IMR-90 (cell line): ENCODE measurements around the gene KCNAB3. TPM values are rescaled to one million over a fixed set of nuclear protein-coding genes. Genes with fewer than 3 reads are reported as not detected.

Experiments used
- ATAC-seq: fragments of 200-7000 bp; cut with Tn5 transposase; 2 replicates; pipeline ENCODE4 v1.9.1; 2020; ENCODE audit warnings: low read depth, mild to moderate bottlenecking, moderate library complexity
- BruUV-seq: library from RNA; stranded (reverse); fragments of 400-500 nt; replicated peaks from 2 replicates; lab custom pipeline; 2021; lab: Mats Ljungman, UMichigan
- CTCF ChIA-PET: fragments of 300-600 bp; formaldehyde crosslinking; extraction: SDS; loops from one replicate; lab custom pipeline; 2021; ENCODE audit warnings: antibody characterized with exemption; lab: Yijun Ruan, JAX
- POLR2A ChIA-PET: fragments of 300-600 bp; sonication (Branson Sonifier 250); formaldehyde crosslinking; loops from one replicate; lab custom pipeline; 2022; ENCODE audit warnings: antibody characterized with exemption; ENCODE audit not compliant: unreplicated experiment; lab: Charles Lee
- DNase-seq: peaks from one replicate; pipeline ENCODE4 v3.0.0; 2013
- H2AFZ ChIP-seq: replicated peaks from 2 replicates; pipeline ENCODE3; 2013; ENCODE audit warnings: low read length, mild to moderate bottlenecking; ENCODE audit not compliant: poor library complexity
- H2AK5ac ChIP-seq: 2 replicates; pipeline ENCODE4 v1.6.1; 2013; ENCODE audit warnings: low read depth, low read length, inconsistent platforms
- H2AK9ac ChIP-seq: replicated peaks from 2 replicates; pipeline ENCODE3; 2013; ENCODE audit warnings: mild to moderate bottlenecking, low read depth, low read length, moderate library complexity; ENCODE audit not compliant: poor library complexity
- H2BK120ac ChIP-seq: 2 replicates; pipeline ENCODE4 v1.6.1; 2013; ENCODE audit warnings: low read depth, low read length, inconsistent platforms
- H2BK15ac ChIP-seq: 3 replicates; pipeline ENCODE4 v1.6.1; 2013; ENCODE audit warnings: low read depth, low read length, inconsistent platforms
- H2BK20ac ChIP-seq: 2 replicates; pipeline ENCODE4 v1.6.1; 2013; ENCODE audit warnings: low read depth, mild to moderate bottlenecking, inconsistent platforms, low read length, moderate library complexity
- H2BK5ac ChIP-seq: 2 replicates; pipeline ENCODE4 v1.6.1; 2013; ENCODE audit warnings: mild to moderate bottlenecking, low read depth, low read length, inconsistent platforms; ENCODE audit not compliant: poor library complexity, severe bottlenecking
- H3K14ac ChIP-seq: replicated peaks from 2 replicates; pipeline ENCODE4 v1.6.1; 2013; ENCODE audit warnings: low read depth, low read length, inconsistent platforms
- H3K18ac ChIP-seq: 2 replicates; pipeline ENCODE4 v1.6.1; 2013; ENCODE audit warnings: low read depth, low read length, control low read depth
- H3K23ac ChIP-seq: 2 replicates; pipeline ENCODE4 v1.6.1; 2013; ENCODE audit warnings: low read depth, low read length, inconsistent platforms
- H3K27ac ChIP-seq: 2 replicates; pipeline ENCODE4 v1.5.1; 2013; ENCODE audit warnings: mild to moderate bottlenecking, control low read depth, low read length; ENCODE audit not compliant: insufficient read depth
- H3K27me3 ChIP-seq: 2 replicates; pipeline ENCODE4 v1.6.1; 2013; ENCODE audit warnings: low read length; ENCODE audit not compliant: control insufficient read depth, insufficient read depth
- H3K36me3 ChIP-seq: 2 replicates; pipeline ENCODE4 v1.6.1; 2013; ENCODE audit warnings: low read length, mixed read lengths; ENCODE audit not compliant: control insufficient read depth, insufficient read depth
- H3K4ac ChIP-seq: 2 replicates; pipeline ENCODE4 v1.6.1; 2013; ENCODE audit warnings: low read depth, low read length, inconsistent platforms
- H3K4me1 ChIP-seq: 2 replicates; pipeline ENCODE4 v1.6.1; 2013; ENCODE audit warnings: low read length, mixed read lengths; ENCODE audit not compliant: control insufficient read depth, insufficient read depth
- H3K4me2 ChIP-seq: 2 replicates; pipeline ENCODE4 v1.6.1; 2013; ENCODE audit warnings: low read depth, mild to moderate bottlenecking, control low read depth, low read length, moderate library complexity
- H3K4me3 ChIP-seq: 2 replicates; pipeline ENCODE4 v1.5.1; 2013; ENCODE audit warnings: low read depth, mild to moderate bottlenecking, control low read depth, low read length, moderate library complexity; ENCODE audit not compliant: insufficient read depth
- H3K56ac ChIP-seq: 2 replicates; pipeline ENCODE4 v1.6.1; 2013; ENCODE audit warnings: low read length, inconsistent platforms; ENCODE audit not compliant: insufficient read depth; ENCODE audit errors: extremely low read depth
- H3K79me1 ChIP-seq, 2 experiments: 2 replicates each; pipeline ENCODE4 v1.6.1; 2013; ENCODE audit warnings: low read length in 2 of 2, inconsistent platforms in 1 of 2, low read depth in 1 of 2
- H3K9ac ChIP-seq: 2 replicates; pipeline ENCODE4 v1.6.1; 2013; ENCODE audit warnings: low read depth, low read length, control low read depth
- H3K9me1 ChIP-seq: 2 replicates; pipeline ENCODE4 v1.6.1; 2013; ENCODE audit warnings: low read length, inconsistent platforms; ENCODE audit not compliant: insufficient read depth
- H3K9me3 ChIP-seq: 2 replicates; pipeline ENCODE4 v1.6.1; 2013; ENCODE audit warnings: low read length; ENCODE audit not compliant: control insufficient read depth, insufficient read depth
- H4K20me1 ChIP-seq: 2 replicates; pipeline ENCODE4 v1.6.1; 2013; ENCODE audit warnings: low read length, inconsistent platforms; ENCODE audit not compliant: insufficient read depth
- H4K5ac ChIP-seq: 2 replicates; pipeline ENCODE4 v1.6.1; 2013; ENCODE audit warnings: mild to moderate bottlenecking, low read depth, low read length, control low read depth
- H4K8ac ChIP-seq, 2 experiments: 2 replicates each; pipeline ENCODE4 v1.6.1; 2013; ENCODE audit warnings: low read depth in 2 of 2, low read length in 2 of 2, control low read depth in 1 of 2, inconsistent platforms in 1 of 2
- H4K91ac ChIP-seq: 2 replicates; pipeline ENCODE4 v1.6.1; 2013; ENCODE audit warnings: low read depth, low read length, inconsistent platforms; ENCODE audit not compliant: insufficient read depth
- BHLHE40 ChIP-seq: fragments of 150-350 bp; IDR thresholded peaks from 2 replicates; pipeline ENCODE4 v1.6.1; 2016; ENCODE audit warnings: mild to moderate bottlenecking, low read depth, low read length
- CHD1 ChIP-seq: IDR thresholded peaks from 2 replicates; pipeline ENCODE4 v1.6.1; 2012; ENCODE audit warnings: low read depth, low read length, improper control_type of control experiment
- MAZ ChIP-seq: IDR thresholded peaks from 2 replicates; pipeline ENCODE4 v1.6.1; 2012; ENCODE audit warnings: low read depth, mild to moderate bottlenecking, low read length, improper control_type of control experiment, moderate library complexity, borderline replicate concordance
- MXI1 ChIP-seq: IDR thresholded peaks from 2 replicates; pipeline ENCODE4 v1.6.1; 2012; ENCODE audit warnings: low read depth, mild to moderate bottlenecking, low read length, moderate library complexity, borderline replicate concordance
- POLR2A ChIP-seq: IDR thresholded peaks from 2 replicates; pipeline ENCODE4 v1.6.1; 2012; ENCODE audit warnings: mild to moderate bottlenecking, low read depth, low read length
- WGBS, 2 experiments: methylation state at CpG; one replicate each; pipeline versions ENCODE4 v1.1.5 to v1.1.7; 2013; ENCODE audit warnings: missing lambda C conversion rate in 2 of 2; ENCODE audit not compliant: insufficient read length in 1 of 2; ENCODE audit errors: extremely low coverage in 2 of 2; 5-methylcytosine and 5-hydroxymethylcytosine counted together
- dilution Hi-C: fragments of 300-500 bp; cut with HindIII; formaldehyde crosslinking; loops from one replicate; pipeline ENCODE4 v1.14.3; 2018; ENCODE audit warnings: low sequenced_read_pairs; ENCODE audit not compliant: unreplicated experiment
- in situ Hi-C: fragments of 300-500 bp; cut with MboI; formaldehyde crosslinking; loops from 3 replicates; pipeline ENCODE4 v1.14.3; 2019; ENCODE audit warnings: low sequenced_read_pairs, inconsistent platforms, mixed read lengths
- intact Hi-C: fragments of 100-400 bp; cut with micrococcal nuclease; formaldehyde crosslinking; loops from 2 replicates; pipeline ENCODE4 v1.10.0; 2022
- polyA plus RNA-seq, 3 experiments: library from polyadenylated mRNA; depleted of rRNA; stranded (reverse); fragments of >200 nt; gene quantifications; 2 replicates each; pipeline ENCODE4 v1.2.3, GENCODE V29; 2012; ENCODE audit warnings: low replicate concordance in 1 of 3
- total RNA-seq: library from RNA; depleted of rRNA; stranded (reverse); fragments of >200 nt; gene quantifications from 2 replicates; pipeline ENCODE4 v1.2.3, GENCODE V29; 2012
- TF ChIP-seq, protein P1 (sequence below): fragments of 150-350 bp; IDR thresholded peaks from 2 replicates; pipeline ENCODE4 v1.6.1; 2017; ENCODE audit warnings: mild to moderate bottlenecking, antibody characterized with exemption, low read length, low read depth

KCNAB3 gene
- total and polyA plus RNA-seq, 2 of the 4 experiments (the other 2 are of a cell fraction) = 0.36 to 4.2 TPM

GRCh38 chr17:7915611-7916384 is 13.9 kb downstream of the KCNAB3 start, which contains the start of gene RNF227 (continued):
- TF ChIP-seq BHLHE40 (peak; percentile 92), CHD1 (peak; percentile 77; the same call in 1 of the 2 replicates), MXI1 (peak; percentile 20; the same call in 1 of the 2 replicates)

DNA sequence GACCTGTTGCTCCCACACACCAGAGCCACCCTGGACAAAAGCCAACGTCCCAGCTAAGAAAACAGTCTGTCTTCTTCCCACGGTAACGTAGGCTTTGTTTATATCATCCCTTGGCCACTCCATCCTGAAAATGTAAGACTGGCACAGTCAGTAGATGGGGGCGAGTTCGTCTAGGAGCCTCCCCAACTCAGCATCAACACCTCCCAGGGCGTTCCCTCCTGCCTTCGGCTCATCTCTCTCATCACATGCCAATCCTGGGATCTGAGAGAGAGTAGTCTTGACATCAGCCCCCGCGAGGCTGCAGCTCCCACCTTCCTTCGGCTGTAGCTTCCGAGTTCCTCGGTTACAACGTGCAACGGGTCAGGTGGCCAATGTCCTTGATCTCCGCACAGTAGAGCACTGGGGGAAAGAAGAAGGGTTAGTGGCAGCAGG is 14.5 kb downstream of the KCNAB3 start:
- no TSS peak for BruUV-seq
- ATAC-seq = peak; percentile 7

More for the DNA sequence above, 14.5 kb downstream of the KCNAB3 start:
- Histone ChIP-seq H3K56ac (no peak overlapping the region), H2BK15ac (0 out of 3 replicates have a peak overlapping the region, but pooled peaks have one; percentile 6), H3K4me2 (peak overlapping the region; percentile 83), H3K14ac (peak overlapping the region; percentile 11; the same call in 1 of the 2 replicates), H3K27me3 (no peaks in the 10 kb centered on the region), H3K23ac (peak overlapping the region; percentile 31; the same call in 1 of the 2 replicates), H2BK20ac (no peak overlapping the region), H3K79me1 (0 out of 4 replicates have a peak, but pooled peaks cover 0 to 3% of the 10 kb centered on the region in 2 experiments), H2AK9ac (no peak overlapping the region), H4K5ac (no peak overlapping the region), H2AK5ac (peak overlapping the region; percentile 1; the same call in 1 of the 2 replicates), H3K4me3 (peak overlapping the region; percentile 61), H3K9me1 (peaks cover 6% of the 10 kb centered on the region), H3K9ac (peak overlapping the region; percentile 47), H3K36me3 (peaks cover 22% of the 10 kb centered on the region), H3K9me3 (no peaks in the 10 kb centered on the region), H4K91ac (peak overlapping the region; percentile 21; the same call in 1 of the 2 replicates), H4K20me1 (peaks cover 2% of the 10 kb centered on the region; the same call in 1 of the 2 replicates), H2AFZ (peak overlapping the region; percentile 91), H2BK120ac (no peak overlapping the region), H3K4me1 (peaks cover 12% of the 10 kb centered on the region), H3K27ac (peak overlapping the region; percentile 26; the same call in 1 of the 2 replicates), H2BK5ac (peak overlapping the region; percentile 72), H3K4ac (peak overlapping the region; percentile 15; the same call in 1 of the 2 replicates), H4K8ac (peak overlapping the region; percentile 46 to 59; a peak in 2 of 4 replicates), H3K18ac (no peak overlapping the region; the same call in 1 of the 2 replicates)
- WGBS, 2 experiments = 0% methylated on average over 3 of the region's 15 CpGs; no CpG with 5 or more reads in 1 of the 2 experiments
- CTCF ChIA-PET = interaction anchor here (0.7 to 2.9 kb wide), 5 partner anchors 14 to 79 kb away, joined by 3 to 18 read pairs (median 3); partner anchors contain the start of gene KCNAB3
- intact Hi-C loops (loop anchor here (1.0 kb wide), 1 partner anchor 17 kb away; the partner anchor contains the start of gene CNTROB), dilution Hi-C loops (no loop called here), in situ Hi-C loops (loop anchor here (10.0 kb wide), 1 partner anchor 130 kb away; no protein-coding TSS in a partner anchor)
- POLR2A ChIA-PET = interaction anchor here (1.1 kb wide), 1 partner anchor 17 kb away, joined by 6 read pairs; the partner anchor contains the start of genes CNTROB and TRAPPC1
- DNase-seq = peak; percentile 72
- TF ChIP-seq, protein P1, sequence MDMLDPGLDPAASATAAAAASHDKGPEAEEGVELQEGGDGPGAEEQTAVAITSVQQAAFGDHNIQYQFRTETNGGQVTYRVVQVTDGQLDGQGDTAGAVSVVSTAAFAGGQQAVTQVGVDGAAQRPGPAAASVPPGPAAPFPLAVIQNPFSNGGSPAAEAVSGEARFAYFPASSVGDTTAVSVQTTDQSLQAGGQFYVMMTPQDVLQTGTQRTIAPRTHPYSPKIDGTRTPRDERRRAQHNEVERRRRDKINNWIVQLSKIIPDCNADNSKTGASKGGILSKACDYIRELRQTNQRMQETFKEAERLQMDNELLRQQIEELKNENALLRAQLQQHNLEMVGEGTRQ = no peak; the same call in 1 of the 2 replicates
- TF ChIP-seq MAZ (0 out of 2 replicates have a peak, but pooled peaks have one; percentile 1), POLR2A (no peak)
